RWPE2 (cell line): ENCODE measurements around the gene KCNMA1.

Experiments
- ATAC-seq: fragments of 200-7000 bp; cut with Tn5 transposase; 3 replicates; pipeline ENCODE4 v1.9.1; 2021; ENCODE audit warnings: low read depth
- DNase-seq: peaks from one replicate; pipeline ENCODE4 v3.0.0-alpha.2; 2020; ENCODE audit warnings: low spot score
- H3K27ac ChIP-seq: fragments of 450-650 bp; 2 replicates; pipeline ENCODE4 v1.5.1; 2017; ENCODE audit warnings: mild to moderate bottlenecking; ENCODE audit not compliant: poor library complexity, severe bottlenecking
- H3K27me3 ChIP-seq: fragments of 250-450 bp; sonication (Bioruptor Pico); 2 replicates; pipeline ENCODE4 v1.5.1; 2021; ENCODE audit warnings: mild to moderate bottlenecking, moderate library complexity; ENCODE audit not compliant: insufficient read depth, poor library complexity, severe bottlenecking
- H3K36me3 ChIP-seq: fragments of 250-450 bp; sonication (Bioruptor Pico); 2 replicates; pipeline ENCODE4 v1.5.1; 2020; ENCODE audit warnings: low read depth, mild to moderate bottlenecking, moderate library complexity
- H3K4me1 ChIP-seq: fragments of 250-450 bp; sonication (Bioruptor Pico); 2 replicates; pipeline ENCODE4 v1.5.1; 2021; ENCODE audit warnings: mild to moderate bottlenecking, moderate library complexity; ENCODE audit not compliant: insufficient read depth, poor library complexity, severe bottlenecking
- H3K4me3 ChIP-seq: fragments of 250-450 bp; sonication (Bioruptor Pico); 2 replicates; pipeline ENCODE4 v1.5.1; 2021; ENCODE audit warnings: mild to moderate bottlenecking, moderate library complexity; ENCODE audit not compliant: severe bottlenecking
- H3K9me3 ChIP-seq: fragments of 250-450 bp; sonication (Bioruptor Pico); 2 replicates; pipeline ENCODE4 v1.5.1; 2021; ENCODE audit warnings: mild to moderate bottlenecking, moderate library complexity; ENCODE audit not compliant: severe bottlenecking
- CTCF ChIP-seq: fragments of 450-650 bp; IDR thresholded peaks from one replicate; pipeline ENCODE4 v1.5.1; 2017; ENCODE audit warnings: mild to moderate bottlenecking, moderate library complexity; ENCODE audit not compliant: poor library complexity, severe bottlenecking

The KCNMA1 gene

GRCh38 chr10:76884673-76885275, 752.8 kb downstream of the KCNMA1 start:
- H3K27ac ChIP-seq = no peak overlapping the region
- no peaks in the 10 kb centered on the region for H3K4me1 ChIP-seq
- no peak overlapping the region for H3K4me3 ChIP-seq
- DNase-seq = no peak
- no peaks in the 10 kb centered on the region for H3K9me3 ChIP-seq
- no peaks in the 10 kb centered on the region for H3K27me3 ChIP-seq
- no peak for TF ChIP-seq CTCF
- H3K36me3 ChIP-seq = no peaks in the 10 kb centered on the region
- no peak for ATAC-seq

- Histone ChIP-seq H3K4me3 (no peak overlapping the region), H3K9me3 (no peaks in the 10 kb centered on the region), H3K27ac (no peak overlapping the region), H3K36me3 (no peaks in the 10 kb centered on the region), H3K4me1 (no peaks in the 10 kb centered on the region), H3K27me3 (no peaks in the 10 kb centered on the region)
- DNase-seq (no peak), ATAC-seq (no peak)
- no peak for TF ChIP-seq CTCF
These were observed 754.0 kb downstream of the KCNMA1 start for GRCh38 chr10:76883596-76883995.

- no peak for TF ChIP-seq CTCF
- DNase-seq (no peak), ATAC-seq (no peak)
- no peaks in the 10 kb centered on the region for H3K9me3 ChIP-seq
- H3K27me3 ChIP-seq = no peaks in the 10 kb centered on the region
- no peak overlapping the region for H3K27ac ChIP-seq
- H3K4me3 ChIP-seq = no peak overlapping the region
- H3K36me3 ChIP-seq = no peaks in the 10 kb centered on the region
- no peaks in the 10 kb centered on the region for H3K4me1 ChIP-seq
These were observed 754.8 kb downstream of the KCNMA1 start for GRCh38 chr10:76882796-76883195.

- H3K4me1 ChIP-seq = no peaks in the 10 kb centered on the region
- no peaks in the 10 kb centered on the region for H3K27me3 ChIP-seq
- DNase-seq (no peak), ATAC-seq (no peak)
- no peak for TF ChIP-seq CTCF
- H3K9me3 ChIP-seq = no peaks in the 10 kb centered on the region
- no peak overlapping the region for H3K27ac ChIP-seq
- H3K36me3 ChIP-seq = no peaks in the 10 kb centered on the region
- H3K4me3 ChIP-seq = no peak overlapping the region
These were observed 755.4 kb downstream of the KCNMA1 start for GRCh38 chr10:76882245-76882644.

- H3K9me3 ChIP-seq = no peaks in the 10 kb centered on the region
- no peak for ATAC-seq
- no peaks in the 10 kb centered on the region for H3K27me3 ChIP-seq
- no peak overlapping the region for H3K4me3 ChIP-seq
- no peak for DNase-seq
- no peak for TF ChIP-seq CTCF
- no peaks in the 10 kb centered on the region for H3K4me1 ChIP-seq
- H3K36me3 ChIP-seq = no peaks in the 10 kb centered on the region
- no peak overlapping the region for H3K27ac ChIP-seq
These were observed 756.0 kb downstream of the KCNMA1 start for GRCh38 chr10:76881477-76882220.
